ENCODE results near the gene STXBP4.

The STXBP4 gene

GRCh38 chr17:55172612-55173011 is 204.0 kb downstream of the STXBP4 start:
- no peak for DNase-seq (ENCODE audit: low spot score)

- DNase-seq (ENCODE audit: low spot score), result no peak
These were observed 205.6 kb downstream of the STXBP4 start for GRCh38 chr17:55174133-55174532.

GRCh38 chr17:55175788-55176427 is 207.3 kb downstream of the STXBP4 start:
- DNase-seq (ENCODE audit: low spot score), result no peak

GRCh38 chr17:55177159-55177854 is 208.7 kb downstream of the STXBP4 start:
- DNase-seq (ENCODE audit: low spot score), result peak; percentile 51

- DNase-seq (ENCODE audit: low spot score), result no peak
These were observed 209.3 kb downstream of the STXBP4 start for GRCh38 chr17:55177855-55178217.

GRCh38 chr17:55186937-55187770 is 218.6 kb downstream of the STXBP4 start:
- DNase-seq (ENCODE audit: low spot score), result peak; percentile 39

GRCh38 chr17:55190748-55191147 is 222.2 kb downstream of the STXBP4 start:
- DNase-seq (ENCODE audit: low spot score), result no peak

GRCh38 chr17:55198690-55199370 is 230.3 kb downstream of the STXBP4 start:
- no peak for DNase-seq (ENCODE audit: low spot score)

GRCh38 chr17:55200904-55201303 is 232.3 kb downstream of the STXBP4 start:
- DNase-seq (ENCODE audit: low spot score), result no peak

- DNase-seq (ENCODE audit: low spot score), result no peak
These were observed 232.9 kb downstream of the STXBP4 start for GRCh38 chr17:55201308-55201932.

GRCh38 chr17:55202896-55203295 is 234.3 kb downstream of the STXBP4 start:
- no peak for DNase-seq (ENCODE audit: low spot score)

- no peak for DNase-seq (ENCODE audit: low spot score)
These were observed 239.7 kb downstream of the STXBP4 start for GRCh38 chr17:55208078-55208812.

GRCh38 chr17:55210292-55210691 is 241.7 kb downstream of the STXBP4 start:
- no peak for DNase-seq (ENCODE audit: low spot score)

GRCh38 chr17:55212880-55213279 is 244.3 kb downstream of the STXBP4 start:
- no peak for DNase-seq (ENCODE audit: low spot score)

- no peak for DNase-seq (ENCODE audit: low spot score)
These were observed 247.1 kb downstream of the STXBP4 start for GRCh38 chr17:55215711-55216110.

GRCh38 chr17:55216888-55217287 is 248.3 kb downstream of the STXBP4 start:
- DNase-seq (ENCODE audit: low spot score), result no peak

GRCh38 chr17:55219459-55219858 is 250.9 kb downstream of the STXBP4 start:
- DNase-seq (ENCODE audit: low spot score), result no peak

- DNase-seq (ENCODE audit: low spot score), result no peak
These were observed 251.4 kb downstream of the STXBP4 start for GRCh38 chr17:55219934-55220333.

All from kidney capillary endothelial cell (primary cell).